Esophagus (tissue), 2 donors: Measurements from ENCODE around the gene CDK2AP2. TPM values are rescaled to one million over a fixed set of nuclear protein-coding genes. Genes with fewer than 3 reads are reported as not detected.
"Not testable (repeated sequence)": the region's sequence is repeated elsewhere in the genome, so short reads cannot be mapped to it uniquely, and the experiment has no call there.

Experiments used
- H3K27ac ChIP-seq, 2 donors: one replicate each; pipeline ENCODE4 v1.5.1; 2013; ENCODE audit warnings: low read depth in 2 of 2, mild to moderate bottlenecking in 2 of 2, inconsistent platforms in 1 of 2, low read length in 1 of 2, moderate library complexity in 1 of 2
- H3K27me3 ChIP-seq, 2 donors: one replicate each; pipeline ENCODE4 v1.6.1; 2013; ENCODE audit warnings: low read length in 2 of 2, control low read depth in 1 of 2, mild to moderate bottlenecking in 1 of 2; ENCODE audit not compliant: insufficient read depth in 2 of 2, control insufficient read depth in 1 of 2
- H3K36me3 ChIP-seq, 2 donors: one replicate each; pipeline ENCODE4 v1.6.1; 2013; ENCODE audit warnings: low read length in 1 of 2; ENCODE audit not compliant: control insufficient read depth in 2 of 2, insufficient read depth in 2 of 2
- H3K4me1 ChIP-seq, 2 donors: one replicate each; pipeline ENCODE4 v1.6.1; 2013; ENCODE audit warnings: low read length in 1 of 2; ENCODE audit not compliant: control insufficient read depth in 2 of 2, insufficient read depth in 2 of 2
- H3K4me3 ChIP-seq, 2 donors: one replicate each; pipeline ENCODE4 v1.5.1; 2013; ENCODE audit warnings: low read length in 2 of 2, mild to moderate bottlenecking in 2 of 2, low read depth in 1 of 2, moderate library complexity in 1 of 2
- H3K9me3 ChIP-seq, 2 donors: one replicate each; pipeline ENCODE4 v1.6.1; 2013; ENCODE audit warnings: mild to moderate bottlenecking in 2 of 2, low read depth in 1 of 2, low read length in 1 of 2, moderate library complexity in 1 of 2; ENCODE audit not compliant: control insufficient read depth in 2 of 2, insufficient read depth in 1 of 2
- WGBS, 2 donors: extraction: QIAGEN DNeasy Blood & Tissue Kit; methylation state at CpG; one replicate each; pipeline ENCODE4 v1.1.7; 2013; 5-methylcytosine and 5-hydroxymethylcytosine counted together
- polyA plus RNA-seq, 2 donors: library from polyadenylated mRNA; stranded (reverse); fragments of 200-250 nt; gene quantifications; one replicate each; pipeline ENCODE4 v1.2.3, GENCODE V29; 2013
- donor health status: healthy with polysubstance abuse.
- donor health status: Bipolar disorder and iron deficiency.

The CDK2AP2 gene
- polyA plus RNA-seq, 2 donors = 49.4 to 52.2 TPM

DNA sequence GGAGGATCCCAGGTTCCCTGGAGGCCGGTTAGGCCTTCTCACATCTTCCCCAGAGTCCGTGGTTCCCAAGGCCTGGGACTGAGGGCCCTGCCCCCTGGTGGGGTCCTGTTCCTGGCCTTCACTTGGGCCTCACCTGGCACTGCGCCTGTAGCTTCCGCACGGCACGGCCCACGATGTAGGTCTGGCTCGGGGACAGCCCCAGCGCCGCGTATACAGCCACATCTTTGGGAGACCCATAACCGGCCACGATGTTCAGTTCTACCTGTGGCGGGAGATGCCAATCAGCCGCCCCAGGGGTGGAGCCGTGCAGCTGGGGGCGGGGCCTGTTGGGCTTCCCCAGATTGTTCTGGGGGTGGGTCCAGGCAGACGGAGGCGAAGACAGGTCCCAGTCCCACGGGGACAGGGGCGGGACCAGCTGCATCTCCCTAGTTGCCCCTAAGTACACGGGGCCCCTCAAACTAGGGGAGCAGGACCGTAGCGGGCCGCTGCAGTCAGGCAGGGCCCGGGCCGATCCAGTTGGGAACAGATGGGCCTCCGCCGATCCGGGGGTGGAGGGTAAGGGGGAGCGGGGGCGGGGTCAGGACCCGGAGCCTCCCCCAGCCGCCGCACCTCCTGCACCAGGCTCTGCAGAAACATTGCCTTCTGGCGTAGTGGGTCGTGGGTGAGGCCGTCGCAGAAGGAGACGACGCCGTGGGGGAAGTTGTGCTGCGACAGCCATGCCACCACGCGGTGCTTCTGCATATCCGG is 15.0 kb downstream of the CDK2AP2 start:
- Histone ChIP-seq H3K4me3 (no peak overlapping the region), H3K27me3 (no peaks in the 10 kb centered on the region), H3K9me3 (no peaks in the 10 kb centered on the region), H3K27ac (no peak overlapping the region), H3K36me3 (peaks cover 7 to 72% of the 10 kb centered on the region in 2 donors), H3K4me1 (no peaks in the 10 kb centered on the region)
- 84 to 85% methylated on average over 45 to 46 of the region's 46 CpGs for WGBS, 2 donors

DNA sequence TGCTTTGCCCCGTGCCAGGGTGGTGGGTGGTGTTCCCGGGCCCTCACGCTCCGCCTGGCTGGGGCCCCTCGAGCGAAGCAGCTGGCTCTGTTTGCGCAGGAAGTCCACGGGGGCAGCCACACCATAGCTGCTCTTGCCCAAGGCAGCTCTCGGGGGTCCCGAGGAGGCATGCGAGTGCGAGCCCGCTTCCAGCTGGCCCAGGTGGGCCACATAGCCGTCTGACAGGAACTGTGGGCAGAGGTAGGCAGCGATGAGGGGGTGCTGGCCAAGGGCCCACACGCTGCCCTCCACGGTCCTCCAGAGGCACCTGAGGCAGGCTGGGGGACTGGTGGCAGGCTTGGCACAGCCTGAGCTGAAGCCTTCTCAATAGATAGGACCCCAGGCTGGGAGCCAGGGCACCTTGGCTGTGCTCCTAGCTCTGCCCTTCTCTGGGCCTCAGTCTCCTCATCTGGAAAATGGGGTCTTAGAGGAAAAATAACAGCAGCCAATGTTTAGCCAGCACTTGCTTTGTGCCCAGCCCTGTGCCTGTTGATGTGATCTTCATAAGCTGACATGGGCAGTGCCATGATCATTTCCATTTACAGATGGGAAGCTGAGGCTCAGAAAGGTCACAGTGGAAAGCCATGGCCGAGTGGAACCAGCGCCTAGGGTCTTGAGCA is 15.8 kb downstream of the CDK2AP2 start:
- H3K27me3 ChIP-seq = no peaks in the 10 kb centered on the region
- H3K36me3 ChIP-seq = peaks cover 4 to 66% of the 10 kb centered on the region in 2 donors
- no peaks in the 10 kb centered on the region for H3K4me1 ChIP-seq
- no peaks in the 10 kb centered on the region for H3K9me3 ChIP-seq
- WGBS, 2 donors = 86 to 87% methylated on average over 18 to 19 of the region's 19 CpGs
- H3K27ac ChIP-seq = no peak overlapping the region
- H3K4me3 ChIP-seq = no peak overlapping the region

DNA sequence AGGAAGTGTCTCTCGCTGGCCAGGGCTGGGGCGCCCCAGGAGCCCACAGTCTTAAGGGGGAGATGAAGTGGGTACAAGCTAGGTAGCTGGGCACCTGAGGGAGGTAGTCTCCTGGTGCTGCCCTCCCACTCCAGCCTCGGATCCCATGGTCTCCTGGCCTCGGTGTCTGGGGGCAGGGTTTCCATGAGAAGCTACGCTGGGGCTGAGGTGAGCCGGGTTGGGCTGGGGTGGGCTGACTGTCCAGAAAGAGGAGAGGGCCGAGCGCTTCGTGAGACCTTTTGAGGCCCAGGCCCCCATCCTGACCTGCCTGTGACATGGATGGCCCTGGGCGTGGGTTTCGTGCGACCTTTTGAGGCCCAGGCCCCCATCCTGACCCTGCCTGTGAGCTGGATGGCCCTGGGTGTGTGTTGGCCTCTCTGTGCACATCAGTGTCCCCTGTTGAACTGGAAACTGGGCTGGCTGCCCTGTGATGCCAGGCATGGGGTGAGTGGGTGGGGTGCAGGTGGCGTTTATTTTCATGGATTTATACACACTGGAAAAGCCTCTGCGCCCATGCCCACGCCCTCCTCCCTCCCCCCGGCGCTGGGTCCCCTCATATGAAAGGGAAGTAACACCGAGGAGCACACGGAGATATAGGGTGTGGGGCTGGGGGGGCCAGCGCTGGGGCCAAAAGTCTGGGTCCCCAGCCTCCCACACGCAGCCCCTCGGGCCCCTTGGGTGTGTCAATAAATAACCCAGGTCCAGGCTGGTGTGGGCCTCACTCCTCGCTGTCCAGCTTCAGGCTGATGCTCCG is 16.5 kb downstream of the CDK2AP2 start:
- H3K9me3 ChIP-seq = no peaks in the 10 kb centered on the region
- no peaks in the 10 kb centered on the region for H3K4me1 ChIP-seq
- no peak overlapping the region for H3K27ac ChIP-seq
- H3K4me3 ChIP-seq = no peak overlapping the region
- WGBS, 2 donors = 80 to 84% methylated on average over 24 of the region's 24 CpGs
- H3K27me3 ChIP-seq = no peaks in the 10 kb centered on the region
- H3K36me3 ChIP-seq = peaks cover 0 to 63% of the 10 kb centered on the region in 2 donors

DNA sequence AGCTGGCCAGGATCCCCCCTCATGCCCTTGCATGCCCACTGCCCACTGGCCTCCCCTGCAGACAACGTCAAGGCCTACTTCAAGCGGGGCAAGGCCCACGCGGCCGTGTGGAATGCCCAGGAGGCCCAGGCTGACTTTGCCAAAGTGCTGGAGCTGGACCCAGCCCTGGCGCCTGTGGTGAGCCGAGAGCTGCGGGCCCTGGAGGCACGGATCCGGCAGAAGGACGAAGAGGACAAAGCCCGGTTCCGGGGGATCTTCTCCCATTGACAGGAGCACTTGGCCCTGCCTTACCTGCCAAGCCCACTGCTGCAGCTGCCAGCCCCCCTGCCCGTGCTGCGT is 17.3 kb downstream of the CDK2AP2 start:
- Histone ChIP-seq H3K36me3 (peaks cover 0 to 57% of the 10 kb centered on the region in 2 donors), H3K4me3 (no peak overlapping the region), H3K9me3 (no peaks in the 10 kb centered on the region), H3K27ac (no peak overlapping the region), H3K4me1 (peaks cover 0 to 4% of the 10 kb centered on the region in 2 donors), H3K27me3 (no peaks in the 10 kb centered on the region)
- 55 to 71% methylated on average over 15 of the region's 15 CpGs for WGBS, 2 donors

DNA sequence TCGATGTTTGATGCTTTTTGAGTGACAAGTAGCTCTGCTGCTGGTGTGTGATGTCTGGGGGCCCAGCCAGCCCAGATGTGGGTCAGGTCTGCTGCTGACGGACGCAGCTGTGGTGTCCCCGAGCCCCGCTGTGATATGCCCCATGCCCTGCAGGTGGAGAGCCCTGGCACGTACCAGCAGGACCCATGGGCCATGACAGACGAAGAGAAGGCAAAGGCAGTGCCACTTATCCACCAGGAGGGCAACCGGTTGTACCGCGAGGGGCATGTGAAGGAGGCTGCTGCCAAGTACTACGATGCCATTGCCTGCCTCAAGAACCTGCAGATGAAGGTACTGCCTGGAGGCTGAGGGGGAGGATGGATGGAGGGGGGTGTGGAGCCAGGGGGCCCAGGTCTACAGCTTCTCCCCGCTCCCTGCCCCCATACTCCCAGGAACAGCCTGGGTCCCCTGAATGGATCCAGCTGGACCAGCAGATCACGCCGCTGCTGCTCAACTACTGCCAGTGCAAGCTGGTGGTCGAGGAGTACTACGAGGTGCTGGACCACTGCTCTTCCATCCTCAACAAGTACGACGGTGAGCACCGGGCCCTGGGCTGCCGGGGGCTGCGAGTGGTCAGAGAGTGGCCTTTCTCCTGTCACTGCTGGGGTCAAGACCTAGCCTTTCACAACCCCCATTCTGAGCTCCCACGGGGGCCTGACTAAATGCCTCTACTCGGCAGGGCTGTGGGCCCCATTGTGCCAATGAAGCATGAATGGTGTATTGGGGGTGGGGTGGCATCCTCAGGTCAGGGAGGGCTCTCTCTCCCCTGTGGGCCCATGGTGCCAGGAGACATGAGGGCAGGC is 17.9 kb downstream of the CDK2AP2 start:
- Histone ChIP-seq H3K27ac (no peak overlapping the region), H3K27me3 (no peaks in the 10 kb centered on the region), H3K4me3 (no peak overlapping the region), H3K4me1 (peaks cover 0 to 4% of the 10 kb centered on the region in 2 donors), H3K9me3 (no peaks in the 10 kb centered on the region), H3K36me3 (peaks cover 0 to 52% of the 10 kb centered on the region in 2 donors)
- 78 to 84% methylated on average over 21 to 23 of the region's 23 CpGs for WGBS, 2 donors

DNA sequence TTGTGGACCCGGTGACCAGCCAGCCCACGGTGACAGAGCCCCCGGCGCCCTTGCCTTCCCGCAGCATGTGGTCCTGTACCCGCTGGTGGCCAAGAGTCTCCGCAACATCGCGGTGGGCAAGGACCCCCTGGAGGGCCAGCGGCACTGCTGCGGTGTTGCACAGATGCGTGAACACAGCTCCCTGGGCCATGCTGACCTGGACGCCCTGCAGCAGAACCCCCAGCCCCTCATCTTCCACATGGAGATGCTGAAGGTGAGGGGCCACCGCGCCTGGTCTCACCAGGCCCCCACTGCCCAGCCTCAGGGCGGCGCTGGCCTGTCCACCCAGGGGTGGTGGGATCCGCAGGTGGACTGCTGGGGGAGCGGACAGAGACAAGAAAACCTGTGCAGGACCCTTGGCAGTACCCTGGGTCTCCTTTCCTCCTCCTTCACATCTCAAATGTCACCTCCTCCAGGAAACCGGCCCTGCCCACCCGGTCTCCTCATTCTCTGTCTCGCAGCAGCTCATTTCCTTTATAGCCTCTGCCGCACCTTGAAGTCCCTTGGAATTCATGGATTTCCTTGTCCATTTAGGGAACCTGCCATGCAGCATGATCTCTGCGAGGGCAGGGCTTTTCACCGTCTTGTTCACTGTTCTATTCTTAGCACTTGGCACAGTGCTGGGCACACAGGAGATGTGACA is 18.6 kb downstream of the CDK2AP2 start:
- no peak overlapping the region for H3K27ac ChIP-seq
- no peak overlapping the region for H3K4me3 ChIP-seq
- WGBS, 2 donors = 85 to 86% methylated on average over 25 of the region's 25 CpGs
- peaks cover 0 to 10% of the 10 kb centered on the region in 2 donors for H3K4me1 ChIP-seq
- no peaks in the 10 kb centered on the region for H3K9me3 ChIP-seq
- H3K36me3 ChIP-seq = peaks cover 0 to 48% of the 10 kb centered on the region in 2 donors
- H3K27me3 ChIP-seq = no peaks in the 10 kb centered on the region

DNA sequence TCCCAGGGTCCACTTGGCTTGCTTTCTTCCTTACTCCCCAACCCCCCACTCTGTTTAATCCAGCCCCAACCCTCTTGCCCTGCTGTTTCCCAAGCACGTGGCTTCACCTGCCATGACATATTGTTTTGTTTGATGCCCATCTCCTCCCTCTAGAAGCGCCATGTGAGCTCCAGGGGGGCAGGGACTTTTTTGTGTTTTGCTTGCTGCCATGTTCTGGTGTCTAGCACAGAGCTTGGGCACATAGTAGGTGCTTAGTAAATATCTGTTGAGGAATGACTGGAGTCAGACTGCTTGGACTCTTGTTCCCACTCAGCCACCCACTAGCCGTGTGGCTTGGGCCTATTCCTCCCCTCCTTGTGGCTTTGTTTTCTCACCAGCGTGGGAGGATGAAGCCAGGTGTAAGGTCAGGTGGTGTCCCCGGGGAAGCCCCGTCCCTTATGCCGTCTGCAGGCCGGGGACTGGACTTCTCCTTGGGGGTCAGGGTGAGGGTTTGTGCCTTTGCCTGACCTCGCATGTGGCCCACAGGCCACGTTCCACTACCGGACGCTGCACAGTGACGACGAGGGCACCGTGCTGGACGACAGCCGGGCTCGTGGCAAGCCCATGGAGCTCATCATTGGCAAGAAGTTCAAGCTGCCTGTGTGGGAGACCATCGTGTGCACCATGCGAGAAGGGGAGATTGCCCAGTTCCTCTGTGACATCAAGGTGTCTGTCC is 21.3 kb downstream of the CDK2AP2 start:
- Histone ChIP-seq H3K27me3 (no peaks in the 10 kb centered on the region), H3K27ac (no peak overlapping the region), H3K4me1 (peaks cover 4 to 19% of the 10 kb centered on the region in 2 donors), H3K4me3 (no peak overlapping the region), H3K9me3 (no peaks in the 10 kb centered on the region), H3K36me3 (peaks cover 0 to 27% of the 10 kb centered on the region in 2 donors)
- 83% methylated on average over 18 to 20 of the region's 20 CpGs for WGBS, 2 donors

DNA sequence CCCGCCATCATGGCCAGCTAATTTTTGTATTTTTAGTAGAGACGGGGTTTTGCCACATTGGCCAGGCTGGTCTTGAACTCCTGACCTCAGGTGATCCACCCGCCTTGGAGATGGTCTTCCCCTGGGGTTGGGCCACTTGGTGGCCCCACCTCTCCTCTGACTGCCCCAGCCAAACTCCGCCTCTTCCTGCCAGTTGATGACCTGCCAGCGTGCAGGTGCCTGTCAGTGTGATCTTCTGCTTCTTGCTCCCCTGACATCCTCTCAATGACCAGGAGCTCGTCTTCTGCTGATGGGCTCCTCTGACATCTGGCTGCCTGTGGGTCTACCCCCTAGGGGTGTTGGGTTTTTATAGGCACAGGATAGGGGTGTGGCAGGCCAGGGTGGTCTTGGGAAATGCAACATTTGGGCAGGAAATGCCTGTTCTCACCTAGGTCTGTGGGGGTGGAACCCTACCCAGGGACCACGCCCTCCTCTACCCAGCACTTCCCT is 22.0 kb downstream of the CDK2AP2 start:
- Histone ChIP-seq H3K4me1 (peaks cover 4 to 19% of the 10 kb centered on the region in 2 donors), H3K36me3 (peaks cover 0 to 19% of the 10 kb centered on the region in 2 donors)
- not testable (repeated sequence) for H3K9me3 ChIP-seq, H3K27me3 ChIP-seq, H3K27ac ChIP-seq, H3K4me3 ChIP-seq
- WGBS, 2 donors = 65 to 75% methylated on average over 7 of the region's 7 CpGs
